ENCODE results near the gene WDR74.
"Not testable (repeated sequence)": the region's sequence is repeated elsewhere in the genome, so short reads cannot be mapped to it uniquely, and the experiment has no call there.

Gene WDR74

GRCh38 chr11:62859281-62859703 lies 19.9 kb upstream of the WDR74 start:
- not testable (repeated sequence) for DNase-seq

DNA sequence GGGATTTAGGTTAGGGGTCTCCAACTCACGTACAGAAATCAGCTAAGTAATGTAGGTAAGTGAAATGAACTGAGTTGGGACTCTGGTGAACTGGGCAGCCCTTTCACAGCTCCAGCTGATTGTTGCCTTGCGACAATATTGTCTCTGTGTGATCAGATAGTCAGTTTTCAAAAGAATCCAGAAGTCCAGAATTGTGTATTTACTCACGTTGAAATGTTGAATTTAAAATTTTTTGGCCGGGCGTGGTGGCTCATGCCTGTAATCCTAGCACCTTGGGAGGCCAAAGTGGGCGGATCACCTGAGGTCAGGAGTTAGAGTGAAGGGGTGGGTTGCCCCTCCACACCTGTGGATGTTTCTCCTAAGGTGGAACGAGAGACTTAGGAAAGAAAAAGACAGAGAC lies 18.8 kb upstream of the WDR74 start:
- no peak for DNase-seq

DNA sequence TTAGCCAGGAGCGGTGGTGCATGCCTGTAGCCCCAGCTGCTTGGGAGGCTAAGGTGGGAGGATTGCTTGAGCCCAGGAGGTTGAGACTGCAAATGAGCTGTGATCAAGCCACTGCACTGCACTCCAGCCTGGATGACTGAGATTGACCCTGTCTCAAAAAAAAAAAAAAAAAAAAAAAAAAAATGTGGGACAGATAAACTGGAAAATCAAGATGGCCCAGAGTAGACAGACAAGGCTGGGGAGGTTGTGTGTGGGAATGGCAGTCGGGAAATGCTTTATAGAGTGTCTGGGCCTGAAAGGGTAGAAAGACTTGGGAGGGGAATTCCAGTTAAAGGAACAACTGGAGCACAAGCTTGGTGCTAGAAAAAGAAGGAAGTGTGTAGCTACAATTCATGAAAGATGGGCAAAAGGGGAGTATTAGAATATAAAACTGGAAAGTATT lies 18.2 kb upstream of the WDR74 start:
- no peak for DNase-seq

- no peak for DNase-seq
Observed at GRCh38 chr11:62856333-62856895, 17.0 kb upstream of the WDR74 start.

DNA sequence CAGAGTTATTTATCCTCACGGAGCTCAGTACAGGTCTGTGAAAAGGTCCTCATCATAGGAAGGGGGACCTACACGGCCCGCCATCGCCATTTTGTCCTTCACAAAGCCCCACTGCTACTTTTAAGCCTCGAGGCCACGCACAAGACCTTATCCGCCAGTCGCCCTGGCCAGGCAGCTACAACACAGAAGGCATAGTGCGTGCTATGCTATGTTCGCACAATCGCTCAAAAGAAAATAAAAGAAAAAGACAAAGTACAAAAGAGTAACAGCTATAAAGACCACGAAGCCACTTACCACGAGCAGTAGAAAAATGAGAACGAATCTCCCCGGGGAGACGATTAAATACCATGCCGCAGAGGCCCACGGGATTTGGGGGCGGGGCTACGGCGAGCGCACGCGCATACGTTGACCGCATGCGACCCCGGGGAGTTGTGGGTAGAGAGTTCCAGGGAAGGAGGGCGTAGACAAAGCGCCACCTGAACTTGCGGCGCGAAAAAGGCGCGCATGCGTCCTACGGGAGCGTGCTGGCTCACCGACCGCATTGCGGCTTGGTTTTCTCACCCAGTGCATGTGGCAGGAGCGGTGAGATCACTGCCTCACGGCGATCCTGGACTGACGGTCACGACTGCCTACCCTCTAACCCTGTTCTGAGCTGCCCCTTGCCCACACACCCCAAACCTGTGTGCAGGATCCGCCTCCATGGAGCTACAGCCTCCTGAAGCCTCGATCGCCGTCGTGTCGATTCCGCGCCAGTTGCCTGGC lies 16.4 kb upstream of the WDR74 start:
- DNase-seq: peak; percentile 98

- no peak for DNase-seq
Observed at GRCh38 chr11:62854825-62855570, 15.6 kb upstream of the WDR74 start.

DNA sequence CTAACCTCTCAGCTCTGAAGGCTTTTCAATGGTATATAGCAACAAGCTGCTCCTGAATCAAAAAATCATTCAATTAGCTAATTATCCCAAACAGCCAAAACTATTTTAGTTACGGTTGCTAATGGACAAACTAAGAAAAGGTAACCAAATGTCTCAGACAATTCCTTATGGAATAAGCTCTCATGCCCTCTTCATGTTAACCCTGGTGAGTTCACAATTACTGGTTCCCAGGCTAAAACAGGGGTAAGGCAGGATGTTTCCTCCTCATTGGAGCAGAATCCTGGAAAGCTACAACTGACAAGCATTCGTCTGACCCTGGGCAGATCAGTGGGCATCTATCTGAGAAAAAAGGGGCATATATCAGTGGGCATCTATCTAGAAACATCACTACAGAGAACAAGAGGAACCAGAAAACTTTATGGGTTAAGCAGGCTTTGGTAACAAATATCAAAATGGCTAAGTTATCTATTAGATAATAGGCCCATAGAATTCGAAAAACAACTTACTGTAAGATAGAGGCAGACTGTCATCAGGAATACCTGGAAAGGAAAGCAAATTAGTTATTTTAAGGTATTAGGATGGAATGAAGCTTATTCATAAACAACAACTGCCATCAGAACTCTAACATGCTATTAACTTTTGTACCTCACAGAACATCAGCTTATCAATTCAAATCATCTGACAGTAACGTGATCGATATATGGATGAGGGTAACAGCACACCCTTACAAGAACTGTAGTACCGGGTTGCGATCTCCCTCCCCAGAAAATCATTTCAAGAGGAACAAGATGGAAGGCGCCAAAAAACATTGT lies 14.8 kb upstream of the WDR74 start:
- no peak for DNase-seq

GRCh38 chr11:62853279-62853965 lies 14.0 kb upstream of the WDR74 start:
- DNase-seq: no peak

DNA sequence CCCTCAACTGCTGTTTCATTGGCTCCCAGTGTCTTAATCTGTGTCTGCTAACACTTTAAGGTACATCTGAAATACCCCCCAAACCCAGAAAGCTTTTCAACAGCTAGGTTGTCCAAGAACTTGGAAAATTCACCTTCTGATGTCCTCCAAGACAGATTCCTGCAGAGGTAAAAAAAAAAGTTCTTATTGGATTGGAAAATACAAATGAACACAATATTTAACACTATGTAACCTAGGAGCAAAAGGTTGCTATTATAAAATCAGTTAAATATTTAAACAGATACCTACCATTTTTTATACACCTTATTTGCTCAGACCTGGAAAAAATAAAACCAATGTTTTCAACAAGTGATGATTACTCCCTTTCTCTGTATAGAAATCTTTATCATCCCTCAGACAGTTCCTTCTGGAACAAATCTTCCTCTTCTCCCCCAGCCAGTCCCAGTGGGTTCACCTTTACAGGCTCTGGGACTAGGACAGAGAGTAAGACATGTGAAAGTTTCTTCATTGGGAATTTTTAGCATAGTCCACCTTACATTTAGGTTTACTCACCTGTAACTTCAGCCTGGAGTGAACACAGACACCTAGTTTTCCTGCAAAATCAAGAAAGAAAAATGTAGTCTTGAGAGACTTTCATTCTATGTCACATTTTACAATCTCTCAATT lies 13.3 kb upstream of the WDR74 start:
- DNase-seq: no peak

- no peak for DNase-seq
Observed at GRCh38 chr11:62851807-62852522, 12.6 kb upstream of the WDR74 start.

DNA sequence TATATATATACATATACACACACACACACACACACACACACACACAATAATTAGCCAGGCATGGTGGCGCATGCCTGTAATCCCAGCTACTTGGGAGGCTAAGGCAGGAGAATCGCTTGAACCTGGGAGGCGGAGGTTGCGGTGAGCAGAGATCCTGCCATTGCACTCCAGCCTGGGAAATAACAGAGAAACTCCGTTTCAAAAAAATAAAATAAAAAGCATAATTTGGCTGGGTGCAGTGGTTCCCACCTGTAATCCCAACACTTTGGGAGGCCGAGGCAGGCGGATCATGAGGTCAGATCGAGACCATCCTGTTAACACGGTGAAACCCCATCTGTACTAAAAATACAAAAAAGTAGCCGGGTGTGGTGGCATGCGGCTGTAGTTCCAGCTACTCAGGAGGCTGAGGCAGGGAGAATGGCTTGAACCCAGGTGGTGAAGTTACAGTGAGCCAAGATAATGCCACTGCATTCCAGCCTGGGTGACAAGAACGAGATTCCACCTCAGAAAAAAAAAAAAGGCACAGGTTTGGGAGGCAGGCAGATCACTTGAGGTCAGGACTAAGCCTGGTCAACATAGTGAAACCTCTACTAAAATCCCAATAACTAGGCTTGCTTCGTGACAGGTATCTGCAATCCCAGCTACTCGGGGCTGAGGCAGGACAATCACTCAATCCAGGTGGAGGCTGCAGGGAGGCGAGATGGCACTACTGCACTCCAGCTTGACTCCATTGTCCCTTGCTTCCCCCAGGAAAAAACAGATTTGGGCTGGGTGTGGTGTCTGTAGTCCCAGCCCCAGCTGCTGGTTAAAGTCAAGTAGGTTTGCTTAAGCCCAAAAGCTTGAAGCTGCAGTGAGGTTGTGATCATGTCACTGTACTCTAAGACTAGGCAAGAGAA lies 11.8 kb upstream of the WDR74 start:
- no peak for DNase-seq

DNA sequence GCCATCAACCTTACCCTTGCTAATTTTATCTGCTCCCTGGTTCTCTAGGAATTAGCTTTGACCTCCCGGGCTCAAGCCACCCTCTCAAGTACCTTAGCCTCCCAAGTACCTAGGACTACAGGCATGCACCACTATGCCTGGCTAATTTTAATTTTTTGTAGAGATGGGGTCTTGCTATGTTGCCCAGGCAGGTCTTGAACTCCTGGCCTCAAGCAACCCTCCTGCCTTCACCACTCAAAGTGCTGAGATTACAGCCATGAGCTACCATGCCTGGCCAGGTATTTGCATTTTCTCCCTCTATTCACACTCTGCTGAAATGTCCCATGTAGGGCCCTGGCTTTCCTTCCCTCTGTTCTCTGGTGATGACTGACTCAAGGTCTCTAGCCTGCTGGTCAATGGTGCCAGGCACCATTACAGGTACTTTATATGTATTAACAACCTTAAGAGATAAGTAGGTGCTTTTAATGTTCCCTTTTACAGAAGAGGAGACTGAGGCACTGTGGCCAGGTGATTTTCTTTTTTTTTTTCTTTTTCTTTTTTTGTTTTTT lies 8.5 kb upstream of the WDR74 start:
- DNase-seq: no peak

DNA sequence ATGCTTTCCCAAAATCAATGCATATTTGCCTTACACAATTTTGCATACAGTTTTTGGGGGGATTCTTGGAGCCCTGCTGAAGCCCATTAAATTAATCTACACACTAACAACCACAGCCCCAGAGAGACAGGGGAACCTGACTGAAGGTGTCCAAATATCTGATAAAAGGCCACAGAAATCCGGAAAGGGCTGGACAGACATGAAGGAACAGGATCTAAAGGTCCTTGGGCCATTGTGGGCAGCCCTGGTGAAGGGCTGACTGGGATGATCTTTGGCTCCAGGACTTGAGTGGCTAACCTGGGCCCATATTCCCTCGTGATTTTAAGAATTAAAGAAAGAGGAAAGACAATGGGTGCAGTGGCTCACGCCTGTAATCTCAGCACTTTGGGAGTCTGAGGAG lies 6.8 kb upstream of the WDR74 start:
- DNase-seq: no peak

DNA sequence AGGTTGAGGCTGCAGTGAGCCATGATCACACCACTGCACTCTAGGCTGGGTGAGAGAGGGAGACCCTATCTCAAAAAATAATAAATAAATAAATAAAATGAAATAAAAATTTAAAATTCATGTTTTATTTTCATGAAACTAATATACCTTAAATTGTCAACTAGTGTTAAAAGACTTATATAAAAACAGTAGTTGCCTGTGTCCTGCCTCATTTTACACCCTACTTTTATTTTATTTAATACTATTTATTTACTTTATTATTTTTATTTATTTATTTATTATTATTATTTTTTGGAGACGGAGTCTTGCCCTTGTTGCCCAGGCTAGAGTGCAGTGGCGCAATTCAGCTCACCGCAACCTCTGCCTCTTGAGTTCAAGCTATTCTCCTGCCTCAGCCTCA lies 4.8 kb upstream of the WDR74 start:
- no peak for DNase-seq

DNA sequence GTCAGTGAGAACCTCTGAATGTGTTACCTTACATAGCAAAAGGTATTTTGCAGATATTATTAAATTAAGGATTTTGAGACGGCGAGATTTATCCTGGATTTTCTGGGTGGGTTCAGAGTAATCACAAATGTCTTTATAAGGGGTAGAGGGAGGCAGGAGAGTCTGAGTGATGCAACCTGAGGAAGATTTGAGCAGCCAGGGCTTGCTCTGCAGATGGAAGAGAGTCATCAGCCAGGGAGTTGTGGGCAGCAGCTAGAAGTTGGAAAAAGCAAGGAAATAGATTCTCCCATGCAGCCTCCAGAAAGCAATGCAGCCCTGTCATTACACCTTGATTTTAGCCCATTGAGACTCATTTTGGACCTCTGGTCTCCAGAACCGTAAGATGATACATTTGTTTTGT lies 4.1 kb upstream of the WDR74 start:
- DNase-seq: no peak

GRCh38 chr11:62842891-62843290 lies 3.5 kb upstream of the WDR74 start:
- peak; percentile 75 for DNase-seq

DNA sequence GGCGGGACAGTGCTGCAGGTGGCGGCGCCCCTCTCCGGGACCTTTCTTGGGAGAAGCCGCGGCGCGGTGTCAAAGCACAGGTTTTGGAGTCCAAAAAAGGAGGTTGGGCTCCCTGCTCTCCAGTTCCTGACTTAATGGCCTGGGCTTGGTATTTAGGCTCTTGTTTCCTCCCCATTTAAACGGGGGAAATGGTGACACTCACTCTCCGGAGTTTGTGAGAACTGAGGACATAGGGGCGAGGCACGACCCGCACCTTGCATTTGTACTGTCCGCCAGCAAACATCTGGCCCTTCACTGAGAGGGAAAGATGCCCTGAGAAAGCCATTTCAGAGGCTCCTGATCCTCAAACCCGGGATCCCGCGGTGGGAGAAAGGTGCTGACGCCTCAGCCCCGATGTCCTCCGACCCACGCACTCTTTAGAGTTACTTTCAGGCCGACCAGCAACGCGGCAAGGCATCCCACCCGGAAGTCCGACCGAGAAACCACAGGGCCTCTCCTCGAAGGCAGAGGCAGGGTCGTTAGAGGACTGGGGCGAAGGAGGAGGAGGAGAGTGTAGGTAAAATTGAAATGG lies 2.9 kb upstream of the WDR74 start:
- DNase-seq: peak; percentile 75

- peak; percentile 99 for DNase-seq
Observed at GRCh38 chr11:62841361-62842170, 2.2 kb upstream of the WDR74 start.
